Stimulated activated CD4-positive, alpha-beta T cell treated with anti-CD3 and anti-CD28 coated beads, Interleukin-2, amount 100 ng/mL, for 48 hours (primary cell): ENCODE data around the gene MTRF1.
"Not testable (repeated sequence)": the region's sequence is repeated elsewhere in the genome, so short reads cannot be mapped to it uniquely, and the experiment has no call there.

ENCODE experiments used
- DNase-seq, 2 donors: peaks; one replicate each; pipeline ENCODE4 v3.0.0-alpha.2; 2020

MTRF1 gene

GRCh38 chr13:41279156-41279555 is 15.8 kb upstream of the MTRF1 start:
- not testable (repeated sequence) for DNase-seq

GRCh38 chr13:41276824-41277223 is 13.4 kb upstream of the MTRF1 start:
- no peak for DNase-seq

- DNase-seq: no peak
Measured at GRCh38 chr13:41274881-41275280, 11.5 kb upstream of the MTRF1 start.

GRCh38 chr13:41273831-41274441 is 10.6 kb upstream of the MTRF1 start:
- no peak for DNase-seq

GRCh38 chr13:41271456-41272285 is 8.3 kb upstream of the MTRF1 start:
- DNase-seq: no peak

- DNase-seq: no peak
Measured at GRCh38 chr13:41268764-41269163, 5.4 kb upstream of the MTRF1 start.

GRCh38 chr13:41267106-41267505 is 3.7 kb upstream of the MTRF1 start:
- DNase-seq: no peak

- no peak for DNase-seq
Measured at GRCh38 chr13:41259875-41260501, 3.4 kb downstream of the MTRF1 start.

- no peak for DNase-seq
Measured at GRCh38 chr13:41257535-41257934, 5.8 kb downstream of the MTRF1 start.

GRCh38 chr13:41254902-41255301 is 8.5 kb downstream of the MTRF1 start:
- no peak for DNase-seq

GRCh38 chr13:41250993-41251392 is 12.4 kb downstream of the MTRF1 start:
- DNase-seq: no peak

- no peak for DNase-seq
Measured at GRCh38 chr13:41246969-41247680, 16.3 kb downstream of the MTRF1 start.

GRCh38 chr13:41244556-41244955 is 18.8 kb downstream of the MTRF1 start:
- no peak for DNase-seq

- no peak for DNase-seq
Measured at GRCh38 chr13:41241626-41242025, 21.8 kb downstream of the MTRF1 start.

- DNase-seq: no peak
Measured at GRCh38 chr13:41236369-41236768, 27.0 kb downstream of the MTRF1 start.

- DNase-seq: no peak
Measured at GRCh38 chr13:41232578-41233480, 30.5 kb downstream of the MTRF1 start.

GRCh38 chr13:41231786-41232185 is 31.6 kb downstream of the MTRF1 start:
- no peak for DNase-seq

GRCh38 chr13:41231025-41231677 is 32.2 kb downstream of the MTRF1 start:
- DNase-seq: no peak

GRCh38 chr13:41229356-41229755 is 34.0 kb downstream of the MTRF1 start:
- DNase-seq: no peak

- no peak for DNase-seq
Measured at GRCh38 chr13:41224113-41225110, 39.0 kb downstream of the MTRF1 start.
